ENCODE results near the gene ALDH7A1.

- TF ChIP-seq CTCF (IDR thresholded peaks at IDR 0.05) (no peak), EZH2 (IDR thresholded peaks at IDR 0.05) (no peak), EZH2phosphoT487 (IDR thresholded peaks at IDR 0.05) (no peak)
Observed at GRCh38 chr5:126540631-126541030, 54.4 kb downstream of the ALDH7A1 start.

Measured in neural progenitor cell (in vitro differentiated cells).